RCC 7860 (cell line): Measurements from ENCODE around the gene ZNF804B.
A peak's percentile ranks its signal among the peaks of the same experiment; 100 is the strongest.
"Not testable (repeated sequence)": the region's sequence is repeated elsewhere in the genome, so short reads cannot be mapped to it uniquely, and the experiment has no call there.

Experiments used
- DNase-seq: peaks from one replicate; pipeline ENCODE4 v3.0.0-alpha.2; 2015; ENCODE audit warnings: low spot score
- FAIRE-seq: peaks from 2 replicates; lab custom pipeline; 2012; peaks lifted over from hg19 to GRCh38; lab: Jason Lieb, UNC

ZNF804B gene

GRCh38 chr7:89228688-89229171 lies 469.2 kb downstream of the ZNF804B start:
- DNase-seq, FAIRE-seq: not testable (repeated sequence)

GRCh38 chr7:89238156-89238555 lies 478.7 kb downstream of the ZNF804B start:
- no peak for FAIRE-seq
- DNase-seq, result no peak

- FAIRE-seq, result no peak
- DNase-seq, result no peak
These were observed 486.7 kb downstream of the ZNF804B start for GRCh38 chr7:89246196-89246595.

GRCh38 chr7:89247207-89247606 lies 487.7 kb downstream of the ZNF804B start:
- no peak for FAIRE-seq
- no peak for DNase-seq

GRCh38 chr7:89259085-89259484 lies 499.6 kb downstream of the ZNF804B start:
- no peak for FAIRE-seq

GRCh38 chr7:89264126-89264525 lies 504.6 kb downstream of the ZNF804B start:
- FAIRE-seq (no peak), DNase-seq (no peak)

More at GRCh38 chr7:89259085-89259484, 499.6 kb downstream of the ZNF804B start:
- no peak for DNase-seq

GRCh38 chr7:89265631-89266030 lies 506.1 kb downstream of the ZNF804B start:
- DNase-seq, result no peak
- FAIRE-seq, result no peak

GRCh38 chr7:89283302-89283701 lies 523.8 kb downstream of the ZNF804B start:
- DNase-seq (no peak), FAIRE-seq (no peak)

- FAIRE-seq (no peak), DNase-seq (no peak)
These were observed 549.0 kb downstream of the ZNF804B start for GRCh38 chr7:89308535-89308934.

- FAIRE-seq, result no peak
- no peak for DNase-seq
These were observed 552.4 kb downstream of the ZNF804B start for GRCh38 chr7:89311886-89312285.

- DNase-seq, result no peak
- FAIRE-seq, result no peak
These were observed 553.1 kb downstream of the ZNF804B start for GRCh38 chr7:89312551-89312950.

GRCh38 chr7:89316584-89317251 lies 557.2 kb downstream of the ZNF804B start:
- FAIRE-seq (no peak), DNase-seq (no peak)

- no peak for DNase-seq
- FAIRE-seq, result peak; percentile 48
These were observed 572.5 kb downstream of the ZNF804B start for GRCh38 chr7:89332026-89332425.

- FAIRE-seq, result no peak
- no peak for DNase-seq
These were observed 575.3 kb downstream of the ZNF804B start for GRCh38 chr7:89334797-89335196.

- DNase-seq (no peak), FAIRE-seq (no peak)
These were observed 576.0 kb downstream of the ZNF804B start for GRCh38 chr7:89335490-89335889.

GRCh38 chr7:89336121-89336520 lies 576.6 kb downstream of the ZNF804B start:
- FAIRE-seq, result no peak
- DNase-seq, result no peak

- FAIRE-seq, result no peak
- DNase-seq, result no peak
These were observed 580.2 kb downstream of the ZNF804B start for GRCh38 chr7:89339748-89340147.

GRCh38 chr7:89357121-89357520 lies 597.6 kb downstream of the ZNF804B start:
- FAIRE-seq (no peak), DNase-seq (no peak)

GRCh38 chr7:89377219-89377618 lies 617.7 kb downstream of the ZNF804B start:
- no peak for DNase-seq
- FAIRE-seq, result no peak

- no peak for DNase-seq
- no peak for FAIRE-seq
These were observed 625.9 kb downstream of the ZNF804B start for GRCh38 chr7:89385411-89385810.
